Measurements from ENCODE around the gene MTIF2. TPM values are rescaled to one million over a fixed set of nuclear protein-coding genes. Genes with fewer than 3 reads are reported as not detected.

Gene MTIF2
- total RNA-seq, 1 experiment from 2014 or later = 43.9 TPM

GRCh38 chr2:55301277-55301676 is 32.2 kb upstream of the MTIF2 start:
- Mint-ChIP-seq H3K4me3 (no peak overlapping the region), H3K27me3 (ENCODE audit: low read depth) (no peaks in the 10 kb centered on the region), H3K36me3 (peaks cover 24% of the 10 kb centered on the region), H3K9me3 (no peaks in the 10 kb centered on the region), H3K4me1 (no peaks in the 10 kb centered on the region), H3K27ac (no peak overlapping the region)
- DNase-seq (ENCODE audit: low spot score) = no peak
- POLR2A ChIA-PET = no interaction called here
- ATAC-seq = no peak
- CTCF ChIA-PET = no interaction called here
- TF ChIP-seq ZNF423 (CRISPR knock-in tag; IDR thresholded peaks at IDR 0.05) (no peak), ATF3 (CRISPR knock-in tag; conservative IDR thresholded peaks at IDR 0.05) (no peak), ZBTB21 (CRISPR knock-in tag; IDR thresholded peaks at IDR 0.05; ENCODE audit: borderline replicate concordance) (no peak), ZNF263 (CRISPR knock-in tag; IDR thresholded peaks at IDR 0.05; ENCODE audit: low read depth) (no peak), RELA (CRISPR knock-in tag; IDR thresholded peaks at IDR 0.05; ENCODE audit: borderline replicate concordance) (no peak)

GRCh38 chr2:55296393-55296792 is 27.4 kb upstream of the MTIF2 start:
- no peaks in the 10 kb centered on the region for H3K27me3 Mint-ChIP-seq (ENCODE audit: low read depth)
- H3K4me3 Mint-ChIP-seq = no peak overlapping the region
- H3K4me1 Mint-ChIP-seq = no peaks in the 10 kb centered on the region
- CTCF ChIA-PET = interaction anchor here (0.6 kb wide), 1 partner anchor 12 kb away, joined by 3 read pairs; no protein-coding TSS in a partner anchor
- H3K27ac Mint-ChIP-seq = no peak overlapping the region
- H3K36me3 Mint-ChIP-seq = peaks cover 33% of the 10 kb centered on the region
- TF ChIP-seq ZMAT4 (CRISPR knock-in tag; IDR thresholded peaks at IDR 0.05) (no peak), ZNF416 (CRISPR knock-in tag; IDR thresholded peaks at IDR 0.05) (no peak), SMAD3 (CRISPR knock-in tag; IDR thresholded peaks at IDR 0.05; ENCODE audit: borderline replicate concordance) (no peak), ZBTB21 (CRISPR knock-in tag; IDR thresholded peaks at IDR 0.05; ENCODE audit: borderline replicate concordance) (no peak), ATF3 (CRISPR knock-in tag; conservative IDR thresholded peaks at IDR 0.05) (no peak), NFE2L1 (CRISPR knock-in tag; IDR thresholded peaks at IDR 0.05) (no peak), ZNF138 (CRISPR knock-in tag; conservative IDR thresholded peaks at IDR 0.05) (no peak), HMGXB4 (CRISPR knock-in tag; IDR thresholded peaks at IDR 0.05) (no peak), ZNF317 (CRISPR knock-in tag; IDR thresholded peaks at IDR 0.05; ENCODE audit: borderline replicate concordance, low read depth) (no peak), NFYB (CRISPR knock-in tag; conservative IDR thresholded peaks at IDR 0.05; ENCODE audit: low read depth) (no peak), IRF1 (CRISPR knock-in tag; IDR thresholded peaks at IDR 0.05) (no peak)
- POLR2A ChIA-PET = no interaction called here
- H3K9me3 Mint-ChIP-seq = no peaks in the 10 kb centered on the region
- ATAC-seq = no peak
- no peak for DNase-seq (ENCODE audit: low spot score)

- Mint-ChIP-seq H3K36me3 (peaks cover 8% of the 10 kb centered on the region), H3K9me3 (no peaks in the 10 kb centered on the region), H3K4me1 (peaks cover 46% of the 10 kb centered on the region), H3K27ac (no peak overlapping the region), H3K27me3 (ENCODE audit: low read depth) (no peaks in the 10 kb centered on the region), H3K4me3 (peak overlapping the region; percentile 85)
- no peak for DNase-seq (ENCODE audit: low spot score)
- no peak for ATAC-seq
- ChIA-PET CTCF (no interaction called here), POLR2A (no interaction called here)
- TF ChIP-seq E2F1 (CRISPR knock-in tag; IDR thresholded peaks at IDR 0.05) = no peak
- no peak for TF ChIP-seq ZNF671 (CRISPR knock-in tag; IDR thresholded peaks at IDR 0.05)
- TF ChIP-seq TEAD1 (CRISPR knock-in tag; IDR thresholded peaks at IDR 0.05) = no peak
- no peak for TF ChIP-seq PRDM15 (CRISPR knock-in tag; IDR thresholded peaks at IDR 0.05)
- TF ChIP-seq ZNF232 (CRISPR knock-in tag; IDR thresholded peaks at IDR 0.05) = no peak
- no peak for TF ChIP-seq SMAD3 (CRISPR knock-in tag; IDR thresholded peaks at IDR 0.05; ENCODE audit: borderline replicate concordance)
- TF ChIP-seq ERG (CRISPR knock-in tag; IDR thresholded peaks at IDR 0.05) = no peak
- TF ChIP-seq FOXP4 (CRISPR knock-in tag; IDR thresholded peaks at IDR 0.05) = no peak
Observed at GRCh38 chr2:55283083-55283482, 14.1 kb upstream of the MTIF2 start.

Data from WTC11 (cell line).